GM23248 (cell line): ENCODE data around the gene TUSC2. TPM values are rescaled to one million over a fixed set of nuclear protein-coding genes. Genes with fewer than 3 reads are reported as not detected.

Experiments used
- DNase-seq: peaks from one replicate; pipeline ENCODE4 v3.0.0-alpha.2; 2015
- H2AFZ ChIP-seq: fragments of 200-600 bp; sonication (generic); 2 replicates; pipeline ENCODE4 v1.6.1; 2016; ENCODE audit warnings: antibody characterized with exemption
- H3F3A ChIP-seq: fragments of 200-600 bp; sonication (generic); 2 replicates; pipeline ENCODE4 v1.6.1; 2016; ENCODE audit warnings: mild to moderate bottlenecking, antibody characterized with exemption, mixed run types; ENCODE audit not compliant: insufficient read depth
- H3K27ac ChIP-seq: fragments of 200-600 bp; sonication (generic); 2 replicates; pipeline ENCODE4 v1.5.1; 2016; ENCODE audit warnings: mild to moderate bottlenecking
- H3K27me3 ChIP-seq: fragments of 200-600 bp; sonication (generic); replicated peaks from 2 replicates; pipeline ENCODE4 v1.6.1; 2016; ENCODE audit warnings: mild to moderate bottlenecking; ENCODE audit not compliant: insufficient read depth
- H3K36me3 ChIP-seq: fragments of 200-600 bp; sonication (generic); 2 replicates; pipeline ENCODE4 v1.6.1; 2016; ENCODE audit warnings: low read depth, mild to moderate bottlenecking
- H3K4me1 ChIP-seq: fragments of 200-600 bp; sonication (generic); 2 replicates; pipeline ENCODE4 v1.6.1; 2016; ENCODE audit warnings: mild to moderate bottlenecking; ENCODE audit not compliant: insufficient read depth
- H3K4me2 ChIP-seq: fragments of 200-600 bp; sonication (generic); one replicate; pipeline ENCODE4 v1.6.1; 2016; ENCODE audit warnings: mild to moderate bottlenecking; ENCODE audit not compliant: unreplicated experiment
- H3K4me3 ChIP-seq: fragments of 200-600 bp; sonication (generic); 2 replicates; pipeline ENCODE4 v1.5.1; 2016; ENCODE audit warnings: mild to moderate bottlenecking
- H3K79me2 ChIP-seq: fragments of 200-600 bp; sonication (generic); 2 replicates; pipeline ENCODE4 v1.6.1; 2016; ENCODE audit warnings: mild to moderate bottlenecking; ENCODE audit not compliant: insufficient read depth
- H3K9ac ChIP-seq: fragments of 200-600 bp; sonication (generic); 2 replicates; pipeline ENCODE4 v1.6.1; 2016; ENCODE audit warnings: mild to moderate bottlenecking
- H3K9me2 ChIP-seq: fragments of 200-600 bp; sonication (generic); 2 replicates; pipeline ENCODE4 v1.6.1; 2016; ENCODE audit warnings: mixed run types, mild to moderate bottlenecking, moderate library complexity; ENCODE audit not compliant: insufficient read depth
- H3K9me3 ChIP-seq: fragments of 200-600 bp; sonication (generic); one replicate; pipeline ENCODE4 v1.6.1; 2017; ENCODE audit warnings: low read depth
- H4K20me1 ChIP-seq: fragments of 200-600 bp; sonication (generic); 2 replicates; pipeline ENCODE4 v1.6.0; 2016; ENCODE audit not compliant: insufficient read depth
- EZH2 ChIP-seq: fragments of 200-600 bp; sonication (generic); IDR thresholded peaks from 2 replicates; pipeline ENCODE4 v1.6.1; 2018; ENCODE audit warnings: antibody characterized with exemption, mild to moderate bottlenecking; ENCODE audit not compliant: insufficient read depth, poor library complexity, severe bottlenecking
- EZH2phosphoT487 ChIP-seq: fragments of 200-600 bp; sonication (generic); IDR thresholded peaks from 2 replicates; pipeline ENCODE4 v1.6.1; 2018; ENCODE audit warnings: antibody characterized with exemption, moderate library complexity, mild to moderate bottlenecking, low read depth; ENCODE audit not compliant: insufficient read depth
- WGBS, 2 experiments: methylation state at CpG; one replicate each; pipeline ENCODE4 v1.1.6; 2015 to 2017; ENCODE audit warnings: low lambda C conversion rate in 2 of 2, low coverage in 1 of 2; ENCODE audit errors: missing lambda C conversion rate in 2 of 2; 5-methylcytosine and 5-hydroxymethylcytosine counted together
- in situ Hi-C: fragments of 300-500 bp; cut with MboI; formaldehyde crosslinking; loops from 2 replicates; pipeline ENCODE4 v1.15.0; 2020
- polyA plus RNA-seq: library from polyadenylated mRNA; unstranded; fragments of >200 nt; fragmentation: Nextera tagmentation; extraction: Ambion mirVana; gene quantifications from 2 replicates; pipeline ENCODE4 v1.2.1, GENCODE V29; 2016
- total RNA-seq: library from RNA; depleted of rRNA; stranded (reverse); fragments of >200 nt; shearing (Covaris generic); gene quantifications from 2 replicates; pipeline ENCODE4 v1.2.3, GENCODE V29; 2014

TUSC2 gene
- total and polyA plus RNA-seq, 2 experiments from 2014 or later: 32.5 to 46.5 TPM

- Histone ChIP-seq H3K27ac (peak overlapping the region; percentile 96), H3K9ac (peak overlapping the region; percentile 92), H3F3A (peaks cover 38% of the 10 kb centered on the region), H3K4me1 (peaks cover 34% of the 10 kb centered on the region), H2AFZ (peak overlapping the region; percentile 70), H4K20me1 (no peaks in the 10 kb centered on the region), H3K4me2 (peak overlapping the region; percentile 90), H3K36me3 (no peaks in the 10 kb centered on the region), H3K79me2 (peaks cover 46% of the 10 kb centered on the region), H3K27me3 (no peaks in the 10 kb centered on the region), H3K9me2 (no peaks in the 10 kb centered on the region), H3K9me3 (no peaks in the 10 kb centered on the region), H3K4me3 (peak overlapping the region; percentile 89)
- DNase-seq: no peak
- in situ Hi-C loops: loop anchor here (10.0 kb wide), 1 partner anchor 195 kb away; no protein-coding TSS in a partner anchor
- TF ChIP-seq EZH2 (no peak), EZH2phosphoT487 (no peak)
- 0 to 3% methylated on average over 9 of the region's 9 CpGs for WGBS, 2 experiments
Measured at GRCh38 chr3:50340147-50340447, 12.1 kb upstream of the TUSC2 start.

DNA sequence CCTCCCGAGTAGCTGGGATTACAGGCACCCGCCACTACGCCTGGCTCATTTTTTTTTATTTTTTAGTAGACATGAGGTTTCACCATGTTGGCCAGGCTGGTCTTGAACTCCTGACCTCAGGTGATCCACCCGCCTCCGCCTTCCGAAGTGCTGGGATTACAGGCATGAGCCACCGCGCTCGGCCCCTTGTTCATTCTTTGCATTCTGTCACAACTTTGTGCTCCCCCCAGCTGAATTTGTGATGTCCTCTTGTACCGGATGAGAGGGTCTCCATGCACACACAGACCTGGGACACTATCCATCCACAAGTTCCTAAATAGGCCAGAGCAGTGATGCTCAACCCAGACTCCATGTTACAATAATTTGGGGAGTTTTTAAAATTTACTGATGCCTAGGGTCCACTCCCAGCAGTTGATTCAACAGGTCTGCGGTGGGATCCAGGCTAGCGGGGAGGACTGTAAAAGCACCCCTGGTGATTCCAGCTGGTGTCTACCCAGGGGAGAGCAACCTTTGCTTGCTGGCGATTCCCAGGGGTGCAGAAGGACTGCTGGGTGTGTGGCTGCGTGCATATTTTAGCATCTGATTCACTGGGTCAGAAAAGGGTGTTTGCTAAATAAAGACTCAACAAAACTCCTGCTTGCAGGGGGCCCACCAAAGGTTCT is 11.6 kb upstream of the TUSC2 start:
- no peak for TF ChIP-seq EZH2phosphoT487
- no peak for TF ChIP-seq EZH2
- peak overlapping the region; percentile 96 for H3K27ac ChIP-seq
- H4K20me1 ChIP-seq: no peaks in the 10 kb centered on the region
- H3K4me3 ChIP-seq: peak overlapping the region; percentile 89
- H3K4me1 ChIP-seq: peaks cover 39% of the 10 kb centered on the region
- in situ Hi-C loops: loop anchor here (10.0 kb wide), 1 partner anchor 195 kb away; no protein-coding TSS in a partner anchor
- peak overlapping the region; percentile 70 for H2AFZ ChIP-seq
- no peaks in the 10 kb centered on the region for H3K9me3 ChIP-seq
- H3K9me2 ChIP-seq: no peaks in the 10 kb centered on the region
- 79 to 80% methylated on average over 14 of the region's 14 CpGs for whole genome bisulfite sequencing, 2 experiments
- peaks cover 43% of the 10 kb centered on the region for H3F3A ChIP-seq
- H3K4me2 ChIP-seq: peak overlapping the region; percentile 90
- peak overlapping the region; percentile 92 for H3K9ac ChIP-seq
- peak; percentile 86 for DNase-seq
- no peaks in the 10 kb centered on the region for H3K27me3 ChIP-seq
- H3K36me3 ChIP-seq: no peaks in the 10 kb centered on the region
- H3K79me2 ChIP-seq: peaks cover 51% of the 10 kb centered on the region

GRCh38 chr3:50338965-50339364 is 10.9 kb upstream of the TUSC2 start:
- Histone ChIP-seq H3K4me1 (peaks cover 45% of the 10 kb centered on the region), H4K20me1 (no peaks in the 10 kb centered on the region; the same call in 1 of the 2 replicates), H3K79me2 (peaks cover 58% of the 10 kb centered on the region), H3K9ac (peak overlapping the region; percentile 92), H3K27me3 (no peaks in the 10 kb centered on the region), H3K9me2 (no peaks in the 10 kb centered on the region), H3F3A (peaks cover 50% of the 10 kb centered on the region), H3K36me3 (no peaks in the 10 kb centered on the region), H3K4me2 (peak overlapping the region; percentile 74), H2AFZ (no peak overlapping the region), H3K27ac (peak overlapping the region; percentile 96), H3K4me3 (peak overlapping the region; percentile 89), H3K9me3 (no peaks in the 10 kb centered on the region)
- no peak for TF ChIP-seq EZH2phosphoT487
- DNase-seq: peak; percentile 40
- WGBS, 2 experiments: 57 to 60% methylated on average over 5 of the region's 5 CpGs
- in situ Hi-C loops: no loop called here

GRCh38 chr3:50337175-50337861 is 9.3 kb upstream of the TUSC2 start:
- Histone ChIP-seq H3K36me3 (no peaks in the 10 kb centered on the region), H3K27me3 (no peaks in the 10 kb centered on the region), H3K79me2 (peaks cover 74% of the 10 kb centered on the region), H3K9me3 (no peaks in the 10 kb centered on the region), H3K4me1 (peaks cover 53% of the 10 kb centered on the region), H3F3A (peaks cover 50% of the 10 kb centered on the region), H3K9me2 (no peaks in the 10 kb centered on the region), H3K9ac (peak overlapping the region; percentile 99), H3K4me2 (peak overlapping the region; percentile 96), H2AFZ (peak overlapping the region; percentile 72), H4K20me1 (no peaks in the 10 kb centered on the region; the same call in 1 of the 2 replicates), H3K27ac (peak overlapping the region; percentile 96), H3K4me3 (peak overlapping the region; percentile 89)
- TF ChIP-seq EZH2: no peak
- peak; percentile 100 for DNase-seq
- in situ Hi-C loops: no loop called here
- WGBS, 2 experiments: 1% methylated on average over 63 to 68 of the region's 79 CpGs
